ENCODE measurements around the gene PPP1R3F. TPM values are rescaled to one million over a fixed set of nuclear protein-coding genes. Genes with fewer than 3 reads are reported as not detected.

PPP1R3F gene
- total and polyA plus RNA-seq, 9 of the 15 experiments (the other 6 are each of a cell fraction or from before 2014, with no cell fraction given): 0.03 to 0.91 (median 0.43) TPM; not detected in 1

DNA sequence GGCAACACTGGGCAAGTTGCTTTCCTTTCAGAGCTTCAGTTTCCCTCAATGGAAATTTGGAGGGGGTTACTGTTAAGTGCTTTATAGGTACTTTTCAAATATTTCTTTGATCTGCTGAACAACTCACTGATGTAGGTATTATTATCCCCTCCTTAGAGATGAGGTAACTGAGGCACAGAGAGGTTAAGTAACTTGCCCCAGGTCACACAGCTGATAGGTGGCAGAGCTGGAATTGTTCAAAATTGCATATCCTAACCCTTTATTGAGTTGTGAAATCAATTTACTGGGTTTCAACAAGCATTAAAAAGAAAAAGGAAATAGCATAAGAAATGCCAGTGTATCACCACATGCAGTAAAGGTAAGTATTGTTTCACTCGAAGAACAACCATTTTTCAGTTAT lies 6.6 kb downstream of the PPP1R3F start (continued):
- TF ChIP-seq, protein P1, sequence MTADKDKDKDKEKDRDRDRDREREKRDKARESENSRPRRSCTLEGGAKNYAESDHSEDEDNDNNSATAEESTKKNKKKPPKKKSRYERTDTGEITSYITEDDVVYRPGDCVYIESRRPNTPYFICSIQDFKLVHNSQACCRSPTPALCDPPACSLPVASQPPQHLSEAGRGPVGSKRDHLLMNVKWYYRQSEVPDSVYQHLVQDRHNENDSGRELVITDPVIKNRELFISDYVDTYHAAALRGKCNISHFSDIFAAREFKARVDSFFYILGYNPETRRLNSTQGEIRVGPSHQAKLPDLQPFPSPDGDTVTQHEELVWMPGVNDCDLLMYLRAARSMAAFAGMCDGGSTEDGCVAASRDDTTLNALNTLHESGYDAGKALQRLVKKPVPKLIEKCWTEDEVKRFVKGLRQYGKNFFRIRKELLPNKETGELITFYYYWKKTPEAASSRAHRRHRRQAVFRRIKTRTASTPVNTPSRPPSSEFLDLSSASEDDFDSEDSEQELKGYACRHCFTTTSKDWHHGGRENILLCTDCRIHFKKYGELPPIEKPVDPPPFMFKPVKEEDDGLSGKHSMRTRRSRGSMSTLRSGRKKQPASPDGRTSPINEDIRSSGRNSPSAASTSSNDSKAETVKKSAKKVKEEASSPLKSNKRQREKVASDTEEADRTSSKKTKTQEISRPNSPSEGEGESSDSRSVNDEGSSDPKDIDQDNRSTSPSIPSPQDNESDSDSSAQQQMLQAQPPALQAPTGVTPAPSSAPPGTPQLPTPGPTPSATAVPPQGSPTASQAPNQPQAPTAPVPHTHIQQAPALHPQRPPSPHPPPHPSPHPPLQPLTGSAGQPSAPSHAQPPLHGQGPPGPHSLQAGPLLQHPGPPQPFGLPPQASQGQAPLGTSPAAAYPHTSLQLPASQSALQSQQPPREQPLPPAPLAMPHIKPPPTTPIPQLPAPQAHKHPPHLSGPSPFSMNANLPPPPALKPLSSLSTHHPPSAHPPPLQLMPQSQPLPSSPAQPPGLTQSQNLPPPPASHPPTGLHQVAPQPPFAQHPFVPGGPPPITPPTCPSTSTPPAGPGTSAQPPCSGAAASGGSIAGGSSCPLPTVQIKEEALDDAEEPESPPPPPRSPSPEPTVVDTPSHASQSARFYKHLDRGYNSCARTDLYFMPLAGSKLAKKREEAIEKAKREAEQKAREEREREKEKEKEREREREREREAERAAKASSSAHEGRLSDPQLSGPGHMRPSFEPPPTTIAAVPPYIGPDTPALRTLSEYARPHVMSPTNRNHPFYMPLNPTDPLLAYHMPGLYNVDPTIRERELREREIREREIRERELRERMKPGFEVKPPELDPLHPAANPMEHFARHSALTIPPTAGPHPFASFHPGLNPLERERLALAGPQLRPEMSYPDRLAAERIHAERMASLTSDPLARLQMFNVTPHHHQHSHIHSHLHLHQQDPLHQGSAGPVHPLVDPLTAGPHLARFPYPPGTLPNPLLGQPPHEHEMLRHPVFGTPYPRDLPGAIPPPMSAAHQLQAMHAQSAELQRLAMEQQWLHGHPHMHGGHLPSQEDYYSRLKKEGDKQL (CRISPR knock-in tag; IDR thresholded peaks at IDR 0.05; ENCODE audit: borderline replicate concordance): no peak
- peak; percentile 85 for TF ChIP-seq ZFP36 (IDR thresholded peaks at IDR 0.05; ENCODE audit: low read depth, low read length, partially characterized antibody)

DNA sequence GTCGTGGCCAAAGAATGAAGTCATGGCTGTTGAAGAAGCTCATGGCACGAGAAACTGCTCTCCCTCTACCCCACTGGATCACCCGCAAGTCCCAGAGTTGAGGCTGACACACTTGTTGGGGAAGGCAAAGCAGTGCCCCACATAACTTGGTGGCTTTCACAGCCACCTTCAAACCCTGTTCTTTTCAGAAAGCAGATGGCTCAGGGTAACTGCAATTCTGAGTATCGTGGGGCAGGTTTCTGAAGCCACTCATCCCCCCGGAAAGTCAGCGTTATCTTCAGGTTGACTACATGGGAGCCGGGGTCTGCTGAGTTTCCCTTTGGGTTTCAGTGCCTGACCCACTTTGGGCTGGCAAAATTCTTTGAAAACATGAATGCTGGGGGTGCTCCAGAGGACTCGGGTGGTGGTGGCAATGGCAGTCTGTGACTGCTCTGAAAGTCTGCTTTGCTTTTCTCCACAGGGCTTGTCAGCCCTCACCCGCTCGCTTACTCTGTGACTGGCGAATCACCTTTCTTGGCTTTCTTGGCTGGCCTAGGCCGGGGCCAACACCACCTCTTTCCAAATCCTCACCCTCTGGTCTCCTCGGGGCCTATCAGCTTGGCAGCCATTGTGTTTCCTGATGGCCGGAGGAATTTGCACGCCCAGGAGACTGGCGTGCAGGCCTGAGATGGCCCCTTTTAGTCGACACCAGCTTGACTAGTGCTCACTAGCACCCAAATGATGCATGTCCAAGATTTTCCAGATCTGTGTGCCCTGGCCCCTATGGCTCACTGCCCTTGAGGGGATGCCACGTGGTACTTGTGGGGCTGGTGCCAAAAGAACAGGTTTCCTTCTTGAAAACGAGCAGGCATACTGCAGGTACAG lies 7.3 kb downstream of the PPP1R3F start:
- H3K9me1 ChIP-seq (ENCODE audit: control insufficient read depth, insufficient read depth, low read length): no peaks in the 10 kb centered on the region
- ChIA-PET POLR2A (no interaction called here), CTCF (ENCODE audit: low intra/inter-chr PET ratio) (no interaction called here)
- peaks cover 14 to 19% of the 10 kb centered on the region in 2 experiments; a peak in 4 of 5 replicates for H3K4me1 ChIP-seq (replicated peaks in 1 of 2; ENCODE audit: control insufficient read depth in 2 of 2, insufficient read depth in 2 of 2, low read length in 2 of 2)
- TF ChIP-seq CBX5 (IDR thresholded peaks at IDR 0.05; ENCODE audit: borderline replicate concordance, low read depth): no peak
- TF ChIP-seq FOXA3 (CRISPR knock-in tag; conservative IDR thresholded peaks at IDR 0.05 in 1 of 2, IDR thresholded peaks at IDR 0.05 in 1 of 2): no peak
- TF ChIP-seq NONO (IDR thresholded peaks at IDR 0.05; ENCODE audit: low read depth in 2 of 2, low read length in 1 of 2): no peak
- TF ChIP-seq, protein P2, sequence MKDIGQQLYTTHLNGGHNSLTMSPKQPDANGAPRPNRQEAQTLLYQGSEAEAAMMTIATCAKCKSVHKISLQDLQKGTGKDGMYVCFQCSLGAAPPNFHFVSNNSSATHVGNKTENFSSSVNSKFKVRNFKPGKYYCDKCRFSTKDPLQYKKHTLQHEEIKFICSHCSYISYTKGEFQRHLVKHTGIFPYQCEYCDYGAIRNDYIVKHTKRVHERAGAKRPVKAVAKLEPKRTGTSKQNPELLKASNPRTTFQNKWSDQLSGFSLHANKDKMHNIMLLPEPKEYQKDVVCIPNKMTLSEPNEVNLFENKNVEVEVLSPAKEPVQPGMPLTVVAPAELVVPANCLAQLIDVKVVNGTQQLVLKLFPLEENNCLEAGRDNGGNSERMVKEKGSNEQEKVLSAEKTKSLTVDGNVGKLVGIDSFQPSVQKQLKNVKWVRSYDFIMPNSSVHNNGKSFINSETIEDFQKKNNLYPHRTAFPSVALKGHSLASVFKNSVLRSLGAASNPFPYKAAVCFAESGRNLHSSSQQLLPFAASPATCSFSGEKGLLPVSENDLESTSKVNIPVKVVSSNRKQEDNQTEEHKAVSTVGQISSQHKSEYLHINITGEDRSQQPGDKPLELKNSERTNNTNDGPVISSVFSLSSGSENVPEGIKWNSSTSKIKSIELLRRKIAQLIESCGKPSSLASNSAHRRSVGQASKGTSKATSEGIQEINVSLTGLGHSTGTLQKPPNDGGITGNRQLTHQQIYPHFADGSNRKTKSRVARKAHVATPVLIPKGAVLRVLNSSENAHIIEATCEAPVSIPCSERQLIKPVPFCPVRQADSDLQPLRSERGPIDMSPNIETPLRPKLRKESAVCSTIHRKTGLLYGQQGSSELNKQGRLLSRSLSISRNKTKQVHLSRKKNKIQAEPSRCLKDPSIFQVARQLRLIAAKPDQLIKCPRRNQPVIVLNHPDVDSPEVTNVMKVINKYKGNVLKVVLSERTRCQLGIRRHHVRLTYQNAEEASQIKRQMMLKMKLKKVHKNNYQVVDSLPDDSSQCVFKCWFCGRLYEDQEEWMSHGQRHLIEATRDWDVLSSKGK (CRISPR knock-in tag; IDR thresholded peaks at IDR 0.05): no peak
- TF ChIP-seq NFATC3 (IDR thresholded peaks at IDR 0.05): no peak
- no peak for TF ChIP-seq GTF2E2 (tag; IDR thresholded peaks at IDR 0.05)
- no peak for TF ChIP-seq ZNF311 (CRISPR knock-in tag; IDR thresholded peaks at IDR 0.05)
- no peaks in the 10 kb centered on the region for H4K20me1 ChIP-seq (replicated peaks; ENCODE audit: control insufficient read depth, insufficient read depth, low read length)
- H3K4me2 ChIP-seq (ENCODE audit: insufficient read depth, low read length): no peak overlapping the region
- no peak overlapping the region; a peak in 2 of 4 replicates for H3K9ac ChIP-seq (ENCODE audit: insufficient read depth in 1 of 2, low read depth in 2 of 2, low read length in 2 of 2)
- no peak for DNase-seq (ENCODE audit: extremely low read depth in 1 of 4, low spot score in 3 of 4)
- in situ Hi-C loops (cut with MboI): no loop called here
- peak overlapping the region; percentile 44; the same call in 1 of the 2 replicates for H2AFZ ChIP-seq (ENCODE audit: low read depth, low read length)
- intact Hi-C loops (cut with micrococcal nuclease): no loop called here
- no peak for FAIRE-seq
- 69% methylated on average over 17 of the region's 19 CpGs for WGBS (ENCODE audit: insufficient coverage, low coverage, missing lambda C conversion rate)
- no peaks in the 10 kb centered on the region for H3K27me3 ChIP-seq (ENCODE audit: control insufficient read depth in 2 of 2, insufficient read depth in 2 of 2, low read length in 2 of 2)
- no peak; the same call in 2 of the 3 replicates for ATAC-seq
- H3K9me3 ChIP-seq (replicated peaks; ENCODE audit: control insufficient read depth, insufficient read depth, low read depth, low read length): no peaks in the 10 kb centered on the region
- no TSS peak for BruUV-seq (replicated peaks)
- 0 out of 3 replicates have a peak, but pooled peaks cover 1% of the 10 kb centered on the region for H3K36me3 ChIP-seq (ENCODE audit: control insufficient read depth, insufficient read depth, low read length)
- no peak overlapping the region for H3K27ac ChIP-seq (ENCODE audit: extremely low read depth, low read depth, low read length)
- H3K79me2 ChIP-seq (ENCODE audit: control insufficient read depth, insufficient read depth, low read length): peaks cover 12% of the 10 kb centered on the region
- H3K4me3 ChIP-seq: no peak overlapping the region

Data from K562 (cell line).